ENCODE results near the gene PTPRS. TPM values are rescaled to one million over a fixed set of nuclear protein-coding genes. Genes with fewer than 3 reads are reported as not detected.

The PTPRS gene
- total RNA-seq, 4 donors from 2014 or later: 238 to 530 (median 338) TPM

- ATAC-seq (ENCODE audit: low FRiP score) (no peak), DNase-seq (ENCODE audit: low spot score) (no peak)
- no peak for TF ChIP-seq CTCF (IDR thresholded peaks at IDR 0.05)
These were observed 2.6 kb downstream of the PTPRS start for GRCh38 chr19:5337708-5338655.

- no peak for TF ChIP-seq CTCF (IDR thresholded peaks at IDR 0.05)
- ATAC-seq (ENCODE audit: low FRiP score) (no peak), DNase-seq (ENCODE audit: low spot score) (no peak)
These were observed 3.5 kb downstream of the PTPRS start for GRCh38 chr19:5337126-5337525.

GRCh38 chr19:5336195-5336965 is 4.2 kb downstream of the PTPRS start:
- ATAC-seq (ENCODE audit: low FRiP score): no peak
- TF ChIP-seq CTCF (IDR thresholded peaks at IDR 0.05): no peak
- no peak for DNase-seq (ENCODE audit: low spot score)

GRCh38 chr19:5335593-5335992 is 5.0 kb downstream of the PTPRS start:
- TF ChIP-seq CTCF (IDR thresholded peaks at IDR 0.05): no peak
- no peak for ATAC-seq (ENCODE audit: low FRiP score)
- no peak for DNase-seq (ENCODE audit: low spot score)

- ATAC-seq (ENCODE audit: low FRiP score) (no peak), DNase-seq (ENCODE audit: low spot score) (no peak)
- no peak for TF ChIP-seq CTCF (IDR thresholded peaks at IDR 0.05)
These were observed 5.7 kb downstream of the PTPRS start for GRCh38 chr19:5334824-5335500.

GRCh38 chr19:5334366-5334739 is 6.3 kb downstream of the PTPRS start:
- DNase-seq (ENCODE audit: low spot score): no peak
- no peak for TF ChIP-seq CTCF (IDR thresholded peaks at IDR 0.05)
- no peak for ATAC-seq (ENCODE audit: low FRiP score)

Data from omental fat pad (tissue), 4 donors.